ENCODE results near the gene DST. TPM values are rescaled to one million over a fixed set of nuclear protein-coding genes. Genes with fewer than 3 reads are reported as not detected.

The DST gene
- total RNA-seq, 1 donor from 2014 or later = 442 TPM

- peak overlapping the region; percentile 97 for H3K27ac Mint-ChIP-seq (ENCODE audit: unreplicated experiment)
- no peaks in the 10 kb centered on the region for H4K20me1 ChIP-seq (ENCODE audit: insufficient read depth, low read length)
- peaks cover 20% of the 10 kb centered on the region for H3K36me3 ChIP-seq (ENCODE audit: insufficient read depth, low read length)
- H3K9me3 ChIP-seq (ENCODE audit: insufficient read depth, low read depth, low read length) = no peaks in the 10 kb centered on the region
- no peaks in the 10 kb centered on the region for H3K27me3 ChIP-seq (ENCODE audit: insufficient read depth, low read length)
- H3K9me3 Mint-ChIP-seq (ENCODE audit: unreplicated experiment) = no peaks in the 10 kb centered on the region
- FAIRE-seq = peak; percentile 81
- H3K9ac ChIP-seq (ENCODE audit: low read length) = peak overlapping the region; percentile 74
- peak overlapping the region; percentile 60 for H3K4me2 ChIP-seq (ENCODE audit: low read length)
- DNase-seq (ENCODE audit: low read depth) = peak; percentile 93
- H3K4me1 ChIP-seq (ENCODE audit: insufficient read depth, low read length) = peaks cover 43% of the 10 kb centered on the region
- H3K36me3 Mint-ChIP-seq (ENCODE audit: low read depth, unreplicated experiment) = peaks cover 6% of the 10 kb centered on the region
- peaks cover 27% of the 10 kb centered on the region for H3K79me2 ChIP-seq (ENCODE audit: insufficient read depth, low read length)
- no peaks in the 10 kb centered on the region for H3K27me3 Mint-ChIP-seq (ENCODE audit: low read depth, unreplicated experiment)
- H3K4me3 Mint-ChIP-seq (ENCODE audit: unreplicated experiment) = no peak overlapping the region
- TF ChIP-seq, protein P1, sequence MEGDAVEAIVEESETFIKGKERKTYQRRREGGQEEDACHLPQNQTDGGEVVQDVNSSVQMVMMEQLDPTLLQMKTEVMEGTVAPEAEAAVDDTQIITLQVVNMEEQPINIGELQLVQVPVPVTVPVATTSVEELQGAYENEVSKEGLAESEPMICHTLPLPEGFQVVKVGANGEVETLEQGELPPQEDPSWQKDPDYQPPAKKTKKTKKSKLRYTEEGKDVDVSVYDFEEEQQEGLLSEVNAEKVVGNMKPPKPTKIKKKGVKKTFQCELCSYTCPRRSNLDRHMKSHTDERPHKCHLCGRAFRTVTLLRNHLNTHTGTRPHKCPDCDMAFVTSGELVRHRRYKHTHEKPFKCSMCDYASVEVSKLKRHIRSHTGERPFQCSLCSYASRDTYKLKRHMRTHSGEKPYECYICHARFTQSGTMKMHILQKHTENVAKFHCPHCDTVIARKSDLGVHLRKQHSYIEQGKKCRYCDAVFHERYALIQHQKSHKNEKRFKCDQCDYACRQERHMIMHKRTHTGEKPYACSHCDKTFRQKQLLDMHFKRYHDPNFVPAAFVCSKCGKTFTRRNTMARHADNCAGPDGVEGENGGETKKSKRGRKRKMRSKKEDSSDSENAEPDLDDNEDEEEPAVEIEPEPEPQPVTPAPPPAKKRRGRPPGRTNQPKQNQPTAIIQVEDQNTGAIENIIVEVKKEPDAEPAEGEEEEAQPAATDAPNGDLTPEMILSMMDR (IDR thresholded peaks at IDR 0.05; ENCODE audit: insufficient read depth, low read depth, low read length) = no peak
- TF ChIP-seq EZH2 (IDR thresholded peaks at IDR 0.05; ENCODE audit: insufficient read depth, low read length) = no peak
- no peak overlapping the region for H2AFZ ChIP-seq (ENCODE audit: low read depth, low read length)
- H3K4me3 ChIP-seq (ENCODE audit: insufficient read depth, low read depth, low read length) = no peak overlapping the region
- peaks cover 80% of the 10 kb centered on the region for H3K4me1 Mint-ChIP-seq (ENCODE audit: low read depth, unreplicated experiment)
- peak overlapping the region; percentile 95 for H3K27ac ChIP-seq (ENCODE audit: low read depth, low read length)
These were observed 117.6 kb downstream of the DST start for GRCh38 chr6:56524891-56525703.

- Mint-ChIP-seq H3K36me3 (ENCODE audit: low read depth, unreplicated experiment) (peaks cover 13% of the 10 kb centered on the region), H3K27ac (ENCODE audit: unreplicated experiment) (no peak overlapping the region), H3K4me3 (ENCODE audit: unreplicated experiment) (no peak overlapping the region), H3K4me1 (ENCODE audit: low read depth, unreplicated experiment) (peaks cover 76% of the 10 kb centered on the region), H3K27me3 (ENCODE audit: low read depth, unreplicated experiment) (no peaks in the 10 kb centered on the region), H3K9me3 (ENCODE audit: unreplicated experiment) (no peaks in the 10 kb centered on the region)
- H3K4me2 ChIP-seq (ENCODE audit: low read length) = no peak overlapping the region
- no peak for TF ChIP-seq EZH2 (IDR thresholded peaks at IDR 0.05; ENCODE audit: insufficient read depth, low read length)
- TF ChIP-seq, protein P1 (IDR thresholded peaks at IDR 0.05; ENCODE audit: insufficient read depth, low read depth, low read length) = no peak
- peaks cover 25% of the 10 kb centered on the region for H3K36me3 ChIP-seq (ENCODE audit: insufficient read depth, low read length)
- no peaks in the 10 kb centered on the region for H3K9me3 ChIP-seq (ENCODE audit: insufficient read depth, low read depth, low read length)
- H3K4me1 ChIP-seq (ENCODE audit: insufficient read depth, low read length) = peaks cover 25% of the 10 kb centered on the region
- H3K27me3 ChIP-seq (ENCODE audit: insufficient read depth, low read length) = no peaks in the 10 kb centered on the region
- no peaks in the 10 kb centered on the region for H4K20me1 ChIP-seq (ENCODE audit: insufficient read depth, low read length)
- FAIRE-seq = no peak
- no peak for DNase-seq (ENCODE audit: low read depth)
- H3K27ac ChIP-seq (ENCODE audit: low read depth, low read length) = no peak overlapping the region
- H3K4me3 ChIP-seq (ENCODE audit: insufficient read depth, low read depth, low read length) = no peak overlapping the region
- no peak overlapping the region for H3K9ac ChIP-seq (ENCODE audit: low read length)
- peaks cover 44% of the 10 kb centered on the region for H3K79me2 ChIP-seq (ENCODE audit: insufficient read depth, low read length)
- H2AFZ ChIP-seq (ENCODE audit: low read depth, low read length) = no peak overlapping the region
These were observed 120.0 kb downstream of the DST start for GRCh38 chr6:56522495-56523270.

Data from astrocyte (in vitro differentiated cells and primary cell).